Bronchial epithelial cell (primary cell): Measurements from ENCODE around the gene PPIC. TPM values are rescaled to one million over a fixed set of nuclear protein-coding genes. Genes with fewer than 3 reads are reported as not detected.

Source experiments
- DNase-seq: peaks from one replicate; pipeline ENCODE4 v3.0.0-alpha.2; 2010; ENCODE audit warnings: low read depth
- FAIRE-seq: peaks from 2 replicates; lab custom pipeline; 2011; peaks lifted over from hg19 to GRCh38; lab: Jason Lieb, UNC
- H3K27me3 ChIP-seq: 2 replicates; pipeline ENCODE4 v1.5.1; 2011; ENCODE audit warnings: low read length; ENCODE audit not compliant: control insufficient read depth, insufficient read depth
- H3K36me3 ChIP-seq: 2 replicates; pipeline ENCODE4 v1.5.1; 2011; ENCODE audit warnings: low read length; ENCODE audit not compliant: control insufficient read depth, insufficient read depth
- H3K4me3 ChIP-seq: 2 replicates; pipeline ENCODE4 v1.5.1; 2011; ENCODE audit warnings: mild to moderate bottlenecking, low read depth, low read length, control low read depth
- CTCF ChIP-seq: IDR thresholded peaks from 2 replicates; pipeline ENCODE4 v1.5.1; 2011; ENCODE audit warnings: mild to moderate bottlenecking, moderate library complexity, low read length, control low read depth, inconsistent platforms; ENCODE audit not compliant: insufficient read depth, severe bottlenecking
- total RNA-seq: library from RNA; depleted of rRNA; stranded (reverse); fragments of >200 nt; gene quantifications from 2 replicates; pipeline ENCODE4 v1.2.1, GENCODE V29; 2014

Gene PPIC
- 43.5 and 45.0 TPM in 2 replicates for total RNA-seq

DNA sequence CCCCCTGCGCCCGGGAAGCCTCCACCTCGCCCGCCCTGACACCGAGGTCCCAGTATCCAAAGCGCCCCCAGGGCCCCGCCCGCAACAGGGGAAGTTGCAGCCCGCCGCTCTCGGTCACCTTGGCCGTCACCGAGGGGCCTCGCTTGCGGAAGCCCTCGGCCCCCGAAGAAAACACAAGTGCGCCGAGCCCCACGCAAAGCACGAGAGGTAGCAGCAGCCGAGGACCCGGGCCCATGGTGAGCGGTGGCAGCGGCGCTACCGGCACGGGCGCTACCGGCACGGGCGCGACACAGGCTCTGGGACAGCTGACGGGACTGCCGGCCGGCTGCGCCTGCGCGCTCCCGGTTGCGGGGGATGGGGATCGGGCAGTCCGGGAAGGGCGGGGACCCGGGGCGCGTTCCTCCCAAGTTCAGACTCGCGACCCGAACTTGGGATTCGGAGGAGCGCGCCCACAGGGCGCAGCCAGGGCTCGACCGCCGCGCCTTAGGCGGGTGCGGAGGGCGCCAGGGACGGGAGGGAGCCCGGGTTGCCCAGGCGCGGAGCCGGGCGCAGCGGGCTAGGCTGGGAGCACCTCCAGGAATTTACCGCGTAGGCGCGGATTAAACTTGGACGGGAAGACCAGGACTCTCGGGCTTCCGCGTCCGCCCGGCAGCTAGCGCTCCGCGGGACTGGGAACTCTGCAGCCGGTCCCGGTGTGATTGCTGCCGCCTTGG, at the start of gene PPIC:
PPIC (minus strand) TSS at position 335 of the 713 bp plus-strand sequence; CDS start at position 235, 100 bp downstream.
- Histone ChIP-seq H3K27me3 (no peaks in the 10 kb centered on the region), H3K4me3 (peak within 1 kb of the TSS; percentile 91), H3K36me3 (no peaks in the 10 kb centered on the region)
- DNase-seq, result peak; percentile 72
- FAIRE-seq, result no peak
- TF ChIP-seq CTCF, result no peak

DNA sequence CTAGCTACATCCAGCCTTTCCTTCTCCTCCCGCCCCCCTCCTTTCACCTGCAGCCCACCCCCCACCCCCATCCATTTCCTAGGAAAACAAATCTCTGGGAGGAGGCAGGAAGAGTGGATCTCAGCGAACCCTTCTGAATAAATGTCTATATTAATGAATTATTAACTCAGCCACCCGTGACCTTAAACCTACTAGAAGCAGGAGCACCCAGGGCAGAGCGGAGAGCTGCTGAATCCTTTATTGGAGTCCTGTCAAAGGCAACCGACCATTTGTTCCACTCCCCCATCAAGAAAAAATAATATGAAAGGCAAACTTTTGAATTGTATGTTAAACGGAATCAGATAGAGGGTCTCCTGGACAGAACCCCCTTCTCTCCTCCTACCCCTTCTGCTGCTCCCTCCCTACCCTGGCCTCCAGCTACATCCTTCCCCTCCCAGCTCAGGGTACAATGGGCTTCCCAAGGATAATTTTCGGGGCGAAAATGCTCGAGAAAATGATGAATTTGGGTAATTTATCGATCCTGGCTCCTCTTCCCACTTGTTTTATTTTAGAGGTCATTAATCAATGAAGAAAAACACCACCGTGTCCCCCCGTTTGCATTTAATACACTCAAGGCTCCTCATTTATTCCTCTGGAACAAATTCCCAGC, 49.2 kb upstream of the PPIC start:
- DNase-seq, result no peak
- Histone ChIP-seq H3K27me3 (peaks cover 57% of the 10 kb centered on the region), H3K36me3 (no peaks in the 10 kb centered on the region), H3K4me3 (no peak overlapping the region)
- no peak for FAIRE-seq
- TF ChIP-seq CTCF, result no peak

DNA sequence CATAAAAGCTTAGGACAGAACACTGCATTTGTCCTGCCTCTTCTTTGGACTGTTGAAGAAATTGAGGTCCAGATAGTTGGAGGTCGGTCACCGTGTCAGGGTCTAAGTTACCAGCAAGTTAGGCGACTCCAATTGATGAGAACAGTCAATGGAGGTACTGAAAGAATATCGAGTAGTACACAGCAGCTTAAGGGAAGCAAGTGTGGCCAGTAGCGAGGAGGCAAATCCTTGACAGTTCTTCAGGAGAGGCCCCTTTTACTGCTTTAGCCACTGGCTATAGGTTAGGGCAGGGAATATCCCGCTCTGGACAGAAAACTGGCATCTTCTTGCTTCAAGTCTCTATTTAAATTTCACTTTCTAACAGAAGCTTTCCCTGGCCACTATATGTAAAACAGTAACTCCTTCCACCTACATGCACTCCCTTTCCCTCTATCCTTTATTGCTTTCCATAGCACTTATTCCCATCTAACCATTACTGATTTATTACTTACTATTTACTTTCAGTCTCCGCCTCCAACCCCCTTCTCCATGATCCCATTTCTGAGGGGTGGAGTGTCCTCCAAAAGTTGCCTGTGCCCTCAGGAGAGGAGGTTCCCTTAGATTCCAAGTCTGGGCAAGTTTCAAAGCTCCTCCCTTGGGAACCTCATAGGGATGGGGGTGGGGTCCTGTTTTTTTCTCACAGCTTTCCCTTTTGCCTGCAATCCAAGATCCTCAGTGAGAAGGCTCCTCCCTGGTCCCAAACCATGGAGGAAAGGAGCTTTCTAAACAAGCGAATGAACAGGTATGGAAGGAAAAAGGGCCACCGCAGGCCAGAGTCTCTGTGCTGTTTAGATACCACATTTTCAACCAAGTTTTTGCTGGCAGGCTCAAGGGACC, 48.4 kb upstream of the PPIC start:
- no peak for TF ChIP-seq CTCF
- FAIRE-seq (no peak), DNase-seq (no peak)
- Histone ChIP-seq H3K27me3 (peaks cover 53% of the 10 kb centered on the region), H3K36me3 (no peaks in the 10 kb centered on the region), H3K4me3 (no peak overlapping the region)

DNA sequence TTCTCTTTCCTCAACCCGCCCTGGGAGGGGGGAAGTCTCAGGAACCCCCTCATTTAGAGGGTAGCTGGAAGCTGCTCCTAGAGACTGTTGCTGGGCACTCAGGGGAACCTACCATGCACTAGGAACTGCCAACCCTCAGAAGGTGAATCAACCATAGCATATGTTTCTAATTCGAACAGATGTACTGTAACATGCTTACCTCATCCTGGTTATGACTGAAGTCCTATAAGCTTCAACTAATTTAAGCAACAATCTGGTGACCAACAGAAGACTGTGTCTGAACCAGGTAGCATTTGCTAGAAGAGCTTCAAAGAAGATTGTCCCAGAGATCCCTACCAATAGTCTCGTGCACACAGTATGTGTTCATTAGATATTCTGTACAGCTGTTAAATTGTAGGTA, 46.8 kb upstream of the PPIC start:
- no peak for TF ChIP-seq CTCF
- DNase-seq (no peak), FAIRE-seq (no peak)
- Histone ChIP-seq H3K27me3 (peaks cover 45% of the 10 kb centered on the region), H3K4me3 (no peak overlapping the region), H3K36me3 (no peaks in the 10 kb centered on the region)

- no peak for TF ChIP-seq CTCF
- DNase-seq (peak; percentile 27), FAIRE-seq (no peak)
- H3K27me3 ChIP-seq, result peaks cover 17% of the 10 kb centered on the region
- H3K36me3 ChIP-seq, result no peaks in the 10 kb centered on the region
- no peak overlapping the region for H3K4me3 ChIP-seq
Measured at GRCh38 chr5:123080215-123080614, 43.7 kb upstream of the PPIC start.
